Measurements from ENCODE around the gene ACER3. TPM values are rescaled to one million over a fixed set of nuclear protein-coding genes. Genes with fewer than 3 reads are reported as not detected.

The ACER3 gene
- polyA plus RNA-seq, 1 donor from 2014 or later: 14.9 TPM

DNA sequence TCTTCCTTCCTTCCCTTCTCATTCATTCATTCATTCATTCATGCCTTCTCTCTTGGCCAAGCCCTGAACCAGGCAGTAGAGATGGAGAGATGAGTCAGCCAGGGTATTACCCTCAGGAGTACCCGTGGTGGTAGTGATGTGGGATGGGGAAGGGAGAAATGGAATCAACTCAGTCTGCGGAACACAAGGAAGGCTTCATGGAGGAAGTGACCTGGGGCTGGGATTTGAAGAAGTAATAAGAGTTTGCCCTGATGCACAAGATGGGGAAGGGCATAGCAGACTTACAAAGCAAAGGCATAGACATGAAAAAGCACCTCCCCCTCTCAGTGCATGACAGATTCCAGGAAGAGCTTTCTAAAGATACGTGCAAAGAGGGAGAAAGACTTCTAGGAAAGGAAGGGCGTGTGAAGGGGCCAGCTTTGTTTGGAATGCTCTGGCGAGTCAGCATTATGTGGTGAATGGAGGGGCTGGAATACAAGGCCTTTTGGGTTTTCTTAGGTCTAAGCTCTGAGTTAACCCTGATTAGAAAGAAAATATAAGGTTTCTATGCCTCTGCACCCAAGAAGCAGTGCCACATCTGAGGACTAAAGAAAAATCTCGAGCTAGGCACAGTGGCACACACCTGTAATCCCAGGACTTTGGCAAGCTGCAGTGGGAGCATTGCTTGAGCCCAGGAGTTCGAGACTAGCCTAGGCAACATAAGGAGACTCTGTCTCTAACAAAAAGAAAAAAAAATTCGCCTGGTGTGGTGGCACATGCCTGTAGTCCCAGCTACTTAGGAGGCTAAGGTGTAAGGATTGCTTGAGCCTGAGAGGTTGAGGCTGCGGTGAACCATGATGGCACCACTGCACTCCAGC, 36.4 kb upstream of the ACER3 start:
- Histone ChIP-seq H3K4me2 (ENCODE audit: low read length) (no peak overlapping the region), H3K27me3 (ENCODE audit: insufficient read depth, low read depth, low read length) (no peaks in the 10 kb centered on the region), H3K9ac (ENCODE audit: low read length) (no peak overlapping the region), H4K20me1 (ENCODE audit: insufficient read depth) (no peaks in the 10 kb centered on the region), H3F3A (ENCODE audit: insufficient read depth, low read length, poor library complexity, severe bottlenecking) (no peaks in the 10 kb centered on the region), H3K9me2 (ENCODE audit: insufficient read depth, low read length) (no peaks in the 10 kb centered on the region), H3K4me3 (ENCODE audit: low read length) (no peak overlapping the region), H3K9me3 (ENCODE audit: low read length) (no peaks in the 10 kb centered on the region), H3K79me2 (replicated peaks; ENCODE audit: insufficient read depth, low read length) (no peaks in the 10 kb centered on the region), H3K27ac (ENCODE audit: low read length) (no peak overlapping the region), H3K36me3 (ENCODE audit: insufficient read depth, low read length) (no peaks in the 10 kb centered on the region), H2AFZ (ENCODE audit: low read depth, low read length) (no peak overlapping the region)
- no peak for TF ChIP-seq SMC3 (conservative IDR thresholded peaks at IDR 0.05; ENCODE audit: poor library complexity)
- no peak for TF ChIP-seq CTCF (IDR thresholded peaks at IDR 0.05; ENCODE audit: poor library complexity, severe bottlenecking)
- no peak for TF ChIP-seq EP300 (conservative IDR thresholded peaks at IDR 0.05; ENCODE audit: poor library complexity, severe bottlenecking)
- TF ChIP-seq REST (IDR thresholded peaks at IDR 0.05; ENCODE audit: borderline replicate concordance): no peak
- no peak for TF ChIP-seq EZH2 (IDR thresholded peaks at IDR 0.05; ENCODE audit: borderline replicate concordance, insufficient read depth, low read length, poor library complexity, severe bottlenecking)
- TF ChIP-seq RAD21 (conservative IDR thresholded peaks at IDR 0.05): no peak
- TF ChIP-seq TAF1 (IDR thresholded peaks at IDR 0.05; ENCODE audit: low read depth): no peak
- no peak for TF ChIP-seq MXI1 (conservative IDR thresholded peaks at IDR 0.05; ENCODE audit: poor library complexity, severe bottlenecking)
- no peak for TF ChIP-seq POLR2AphosphoS5 (IDR thresholded peaks at IDR 0.05)

- no peak overlapping the region for H3K4me3 ChIP-seq (ENCODE audit: low read length)
- no peaks in the 10 kb centered on the region for H3K79me2 ChIP-seq (replicated peaks; ENCODE audit: insufficient read depth, low read length)
- H3K27me3 ChIP-seq (ENCODE audit: insufficient read depth, low read depth, low read length): no peaks in the 10 kb centered on the region
- no peaks in the 10 kb centered on the region for H4K20me1 ChIP-seq (ENCODE audit: insufficient read depth)
- H3K4me2 ChIP-seq (ENCODE audit: low read length): no peak overlapping the region
- H3K9me3 ChIP-seq (ENCODE audit: low read length): no peaks in the 10 kb centered on the region
- no peak overlapping the region for H3K9ac ChIP-seq (ENCODE audit: low read length)
- no peaks in the 10 kb centered on the region for H3K36me3 ChIP-seq (ENCODE audit: insufficient read depth, low read length)
- no peaks in the 10 kb centered on the region for H3K9me2 ChIP-seq (ENCODE audit: insufficient read depth, low read length)
- H2AFZ ChIP-seq (ENCODE audit: low read depth, low read length): no peak overlapping the region
- H3K27ac ChIP-seq (ENCODE audit: low read length): no peak overlapping the region
- TF ChIP-seq CTCF (IDR thresholded peaks at IDR 0.05; ENCODE audit: poor library complexity, severe bottlenecking) (no peak), REST (IDR thresholded peaks at IDR 0.05; ENCODE audit: borderline replicate concordance) (no peak), RAD21 (conservative IDR thresholded peaks at IDR 0.05) (no peak), POLR2AphosphoS5 (IDR thresholded peaks at IDR 0.05) (no peak), EP300 (conservative IDR thresholded peaks at IDR 0.05; ENCODE audit: poor library complexity, severe bottlenecking) (no peak)
- H3F3A ChIP-seq (ENCODE audit: insufficient read depth, low read length, poor library complexity, severe bottlenecking): no peaks in the 10 kb centered on the region
Observed at GRCh38 chr11:76824980-76825725, 35.6 kb upstream of the ACER3 start.
